Activated CD4-positive, alpha-beta T cell treated with anti-CD3 and anti-CD28 coated beads for 1 hour (primary cell): Measurements from ENCODE around the gene CST7.

Experiments used
- DNase-seq: peaks from one replicate; pipeline ENCODE4 v3.0.0-alpha.2; 2020

The CST7 gene

DNA sequence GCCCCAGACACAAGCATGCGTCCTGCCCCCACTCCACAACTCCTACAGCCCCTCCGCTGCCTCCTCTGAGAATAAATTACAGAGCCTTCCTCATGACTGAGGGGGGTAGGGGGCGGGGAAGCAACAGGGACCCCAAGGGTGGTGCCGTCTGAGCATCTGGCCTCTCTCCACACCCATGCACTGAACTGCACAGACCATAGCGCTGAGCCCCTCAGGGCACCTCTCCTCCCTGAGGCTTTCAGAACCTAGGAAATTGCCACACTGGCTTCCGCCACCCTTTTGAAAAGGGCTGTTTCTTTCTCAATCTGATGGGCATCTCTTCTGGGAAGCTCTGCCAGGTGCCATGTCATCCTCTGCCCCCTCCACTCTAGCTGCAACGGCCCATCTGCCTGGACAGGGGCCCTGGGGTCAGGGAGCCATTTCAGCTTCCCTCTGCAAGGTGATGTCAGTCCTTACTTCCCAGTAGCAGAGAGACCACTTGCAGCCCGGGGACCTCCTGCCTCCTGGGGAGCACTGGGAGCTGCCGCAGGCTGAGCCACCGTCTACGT is 2.5 kb downstream of the CST7 start:
- DNase-seq = no peak

GRCh38 chr20:24952376-24953208 is 3.5 kb downstream of the CST7 start:
- no peak for DNase-seq

DNA sequence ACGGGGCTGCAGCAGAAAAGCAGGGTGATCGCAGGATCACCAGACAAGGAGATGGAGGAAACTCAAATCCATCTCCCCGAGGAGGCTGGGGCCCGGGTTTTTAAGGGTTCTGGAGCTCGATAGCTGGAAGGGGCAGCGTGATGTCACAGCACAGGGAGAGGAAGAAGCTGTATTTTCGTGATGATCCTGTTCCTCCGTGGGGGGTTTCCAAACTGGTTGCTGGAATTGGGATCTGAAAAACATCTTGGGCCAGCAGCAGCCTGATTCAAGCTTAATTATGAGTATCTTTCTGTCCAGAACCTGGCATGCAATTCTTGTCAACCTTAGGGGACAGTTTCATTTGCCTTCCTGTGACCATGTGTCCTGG is 4.1 kb downstream of the CST7 start:
- no peak for DNase-seq

GRCh38 chr20:24953621-24954133 is 4.6 kb downstream of the CST7 start:
- no peak for DNase-seq

DNA sequence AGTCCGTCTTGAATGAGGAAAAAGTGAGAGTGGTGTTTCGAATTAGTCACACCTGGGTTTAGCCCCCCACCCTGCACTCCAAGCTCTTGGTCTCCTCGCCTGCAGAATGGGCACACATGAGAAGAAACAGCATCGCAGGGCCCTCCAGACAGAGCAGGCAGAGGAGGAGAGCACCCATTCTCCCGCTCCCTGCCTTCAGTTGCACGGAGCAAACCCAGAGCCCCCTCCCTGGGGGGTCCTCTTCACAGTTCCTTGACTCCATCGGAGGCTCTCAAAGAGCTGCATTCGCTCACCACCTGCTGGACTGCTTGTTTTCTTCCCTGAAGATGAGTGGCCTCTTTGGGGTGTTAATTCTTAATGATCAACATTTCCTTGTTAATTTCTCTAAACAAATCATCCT is 5.1 kb downstream of the CST7 start:
- DNase-seq = no peak

- DNase-seq = no peak
These were observed 5.5 kb downstream of the CST7 start for GRCh38 chr20:24954566-24954965.

DNA sequence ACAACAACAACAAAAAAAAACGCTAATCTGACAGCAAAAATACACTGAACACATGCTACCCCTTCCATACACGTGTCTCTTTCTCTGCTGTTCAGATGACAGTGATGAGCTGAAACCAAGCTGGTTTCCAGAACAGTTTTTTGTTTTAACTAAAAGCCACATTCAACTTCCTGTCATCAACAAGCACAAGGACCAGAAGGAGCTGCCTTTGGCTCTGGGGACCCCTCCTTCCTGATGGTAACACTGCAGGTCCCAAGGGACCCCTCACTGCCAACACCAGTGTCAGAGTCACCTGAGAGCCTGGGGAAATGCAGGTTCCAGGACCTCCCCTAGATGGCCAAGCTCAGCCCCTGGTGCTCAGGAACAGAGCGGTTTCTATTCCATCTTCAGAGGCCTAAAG is 6.0 kb downstream of the CST7 start:
- DNase-seq = no peak

- DNase-seq = no peak
These were observed 7.2 kb downstream of the CST7 start for GRCh38 chr20:24956001-24956841.

DNA sequence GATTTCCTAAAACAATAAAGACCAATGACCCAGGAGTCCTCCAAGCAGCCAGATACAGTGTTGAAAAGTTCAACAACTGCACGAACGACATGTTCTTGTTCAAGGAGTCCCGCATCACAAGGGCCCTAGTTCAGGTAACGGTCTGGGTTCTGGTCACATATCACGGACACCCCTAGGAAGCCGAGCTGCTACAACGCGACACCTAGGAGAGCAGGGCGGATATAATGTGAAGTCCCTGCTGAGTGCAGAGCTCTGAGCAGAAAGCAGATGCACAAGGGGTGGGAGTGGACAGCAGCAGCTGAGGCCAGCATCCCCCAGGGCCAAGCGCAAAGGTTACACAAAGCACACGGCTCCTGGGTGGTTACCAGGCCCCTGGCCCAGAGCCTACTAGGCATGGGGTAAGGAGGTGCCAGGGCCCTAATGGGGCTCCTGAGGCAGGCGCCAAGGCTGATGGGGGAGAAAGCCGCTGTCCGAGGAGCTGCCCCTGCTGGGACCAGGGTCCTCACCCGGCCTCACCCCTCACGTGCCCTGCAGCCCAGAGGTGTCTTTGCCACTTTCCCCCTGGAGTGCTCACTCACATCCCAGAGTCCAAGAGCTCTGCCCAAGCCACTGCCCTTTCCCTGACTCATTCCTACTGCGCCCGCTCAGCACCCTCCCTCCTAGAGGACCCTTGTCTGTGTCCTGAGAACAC is 8.4 kb downstream of the CST7 start:
- no peak for DNase-seq

DNA sequence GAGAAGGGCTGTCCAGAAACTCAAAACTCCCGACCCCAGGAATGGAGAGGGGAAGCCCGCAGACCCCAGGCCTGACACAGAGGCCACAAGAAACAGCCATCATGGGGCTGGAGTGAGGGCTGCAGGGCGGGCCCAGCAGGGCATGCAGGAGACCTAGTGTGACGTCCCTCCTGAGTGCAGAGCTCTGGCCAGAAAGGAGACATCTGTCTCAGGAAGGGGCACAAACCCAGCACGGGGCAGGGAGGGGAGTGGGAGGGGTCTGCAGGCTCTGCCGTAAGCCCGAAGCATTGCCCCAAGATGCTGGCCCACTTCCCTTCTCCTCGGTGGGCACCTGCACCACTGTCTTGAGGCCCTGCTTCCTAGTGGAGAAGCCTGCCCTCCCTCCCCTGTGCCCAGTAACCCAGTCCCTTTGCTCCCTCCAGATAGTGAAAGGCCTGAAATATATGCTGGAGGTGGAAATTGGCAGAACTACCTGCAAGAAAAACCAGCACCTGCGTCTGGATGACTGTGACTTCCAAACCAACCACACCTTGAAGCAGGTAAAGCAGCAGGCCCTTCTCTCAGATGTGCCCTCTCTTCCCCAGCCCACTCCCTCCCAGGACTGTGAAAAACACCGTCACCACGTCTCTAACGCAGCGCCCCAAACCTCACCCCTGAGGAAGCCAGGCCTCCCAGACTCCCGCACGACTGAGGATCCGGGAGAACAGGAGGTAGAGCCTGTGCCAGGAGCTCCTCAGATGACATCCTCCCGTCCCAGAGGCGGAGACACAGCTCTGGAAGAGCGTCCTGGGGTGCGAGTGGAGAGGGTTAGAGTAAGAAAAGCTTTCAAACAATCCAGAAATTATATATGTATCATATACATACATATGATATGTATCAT is 9.7 kb downstream of the CST7 start:
- DNase-seq = no peak

- no peak for DNase-seq
These were observed 10.7 kb downstream of the CST7 start for GRCh38 chr20:24959591-24960301.

GRCh38 chr20:24960302-24960801 is 11.3 kb downstream of the CST7 start:
- DNase-seq = no peak

- no peak for DNase-seq
These were observed 11.8 kb downstream of the CST7 start for GRCh38 chr20:24960861-24961260.

- no peak for DNase-seq
These were observed 12.5 kb downstream of the CST7 start for GRCh38 chr20:24961384-24962181.

DNA sequence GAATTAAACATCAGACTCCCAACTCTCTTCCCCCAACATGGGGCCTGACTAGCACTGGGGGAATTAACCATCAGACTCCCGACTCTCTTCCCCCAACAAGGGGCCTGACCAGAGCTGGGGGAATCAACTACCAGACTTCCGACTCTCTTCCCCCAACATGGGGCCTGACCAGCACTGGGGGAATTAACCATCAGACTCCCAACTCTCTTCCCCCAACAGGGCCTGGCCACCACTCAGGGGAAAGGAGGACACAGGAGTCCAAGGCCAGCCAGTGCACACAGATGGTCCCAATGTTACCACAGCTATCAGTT is 13.1 kb downstream of the CST7 start:
- DNase-seq = no peak

GRCh38 chr20:24962510-24962909 is 13.4 kb downstream of the CST7 start:
- DNase-seq = no peak

GRCh38 chr20:24963672-24964505 is 14.8 kb downstream of the CST7 start:
- DNase-seq = no peak

GRCh38 chr20:24964506-24964840 is 15.4 kb downstream of the CST7 start:
- DNase-seq = no peak

DNA sequence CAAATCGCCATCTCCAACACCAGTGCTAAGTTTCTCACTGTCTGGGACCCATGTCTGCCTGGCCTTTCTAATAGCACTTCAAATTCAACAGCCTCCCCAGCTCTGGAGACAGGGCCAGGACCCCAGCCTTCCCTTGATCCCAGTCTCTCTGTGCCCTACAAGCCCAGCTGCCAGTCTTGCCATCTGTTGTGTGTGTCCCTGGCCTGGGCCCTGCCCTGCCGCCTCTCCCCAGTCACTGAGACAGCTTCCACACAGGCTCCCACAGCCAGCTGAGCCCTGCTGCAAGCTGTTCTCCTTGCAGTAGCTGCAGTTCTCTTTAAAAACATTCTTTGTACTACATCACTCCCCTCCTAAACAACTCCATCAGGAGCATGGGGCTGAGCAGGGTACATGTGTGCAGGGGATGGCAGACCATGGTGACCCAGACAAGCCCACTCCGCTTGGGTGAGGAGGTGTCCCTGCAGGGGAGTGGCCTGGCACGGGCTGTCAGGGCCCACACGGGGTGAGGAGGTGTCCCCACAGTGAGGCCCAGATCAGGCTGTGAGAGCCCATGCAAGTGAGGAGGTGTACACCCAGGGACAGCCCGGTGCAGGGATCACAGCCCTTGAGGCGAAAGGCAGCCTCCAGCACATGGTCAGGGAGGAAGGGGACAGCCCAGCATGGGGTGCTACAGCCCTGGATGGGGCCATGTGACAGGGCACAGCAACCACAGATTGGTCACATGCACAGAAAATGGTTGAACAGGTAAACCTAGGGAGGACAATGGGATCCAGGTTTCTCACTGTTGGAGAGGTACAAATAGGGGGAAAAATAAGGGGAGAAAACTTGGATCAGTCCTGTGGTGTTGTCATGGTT is 16.2 kb downstream of the CST7 start:
- no peak for DNase-seq
